ENCODE measurements around the gene BMP7. TPM values are rescaled to one million over a fixed set of nuclear protein-coding genes. Genes with fewer than 3 reads are reported as not detected.

Gene BMP7
- total and polyA plus RNA-seq, 2 donors (not counting 3 experiments of a cell fraction or from before 2014, with no cell fraction given) = not detected

DNA sequence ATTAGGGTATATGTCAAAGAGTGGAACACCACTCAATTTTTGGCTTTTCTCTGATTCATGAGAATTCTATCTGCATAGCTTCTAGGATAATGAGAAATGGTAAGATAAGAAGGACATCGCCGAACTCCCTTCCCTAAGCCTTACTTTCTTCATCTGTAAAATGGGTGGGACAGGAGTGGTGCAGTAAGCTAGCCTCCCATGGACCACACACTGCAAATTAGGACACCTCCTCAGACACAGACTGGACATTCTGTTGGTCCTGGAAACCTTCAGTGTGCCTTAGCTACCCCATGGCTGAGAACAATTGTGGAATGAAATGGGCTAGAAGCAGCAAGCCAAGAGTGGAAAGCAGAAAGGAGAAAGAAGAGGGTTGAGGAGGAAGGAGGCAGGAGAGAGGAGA, 89.6 kb downstream of the BMP7 start:
- FAIRE-seq (no peak), DNase-seq (ENCODE audit: low read depth, low spot score) (no peak)
- no TSS peak for BruUV-seq (replicated peaks)
- no peak overlapping the region for H3K27ac ChIP-seq (ENCODE audit: insufficient read depth, low read depth, low read length)
- dilution Hi-C loops (cut with MboI; ENCODE audit: extremely low pct_ligation_motif_present, low sequenced_read_pairs) (no loop called here), intact Hi-C loops (cut with micrococcal nuclease) (no loop called here)
- no peaks in the 10 kb centered on the region for H3K27me3 ChIP-seq (ENCODE audit: control insufficient read depth in 2 of 2, insufficient read depth in 2 of 2, low read length in 2 of 2)
- no peak for TF ChIP-seq FOS (IDR thresholded peaks at IDR 0.05; ENCODE audit: borderline replicate concordance, insufficient read depth, low read length)
- no peak for TF ChIP-seq EZH2 (IDR thresholded peaks at IDR 0.05; ENCODE audit: borderline replicate concordance, low read depth, low read length, severe bottlenecking)
- TF ChIP-seq POLR2A (IDR thresholded peaks at IDR 0.05; ENCODE audit: low read depth, low read length) = no peak
- no peak for TF ChIP-seq JUN (IDR thresholded peaks at IDR 0.05; ENCODE audit: borderline replicate concordance, insufficient read depth, insufficient read length, low read depth)
- no peak for TF ChIP-seq MYC (IDR thresholded peaks at IDR 0.05; ENCODE audit: low read depth, low read length)
- no peak for TF ChIP-seq CTCF (IDR thresholded peaks at IDR 0.05; ENCODE audit: extremely low read depth in 1 of 2, insufficient read depth in 1 of 2, low read depth in 1 of 2, low read length in 2 of 2)
- no peak for TF ChIP-seq GATA2 (IDR thresholded peaks at IDR 0.05; ENCODE audit: insufficient read depth, insufficient read length, low read depth, low read length)
- TF ChIP-seq, protein P1, sequence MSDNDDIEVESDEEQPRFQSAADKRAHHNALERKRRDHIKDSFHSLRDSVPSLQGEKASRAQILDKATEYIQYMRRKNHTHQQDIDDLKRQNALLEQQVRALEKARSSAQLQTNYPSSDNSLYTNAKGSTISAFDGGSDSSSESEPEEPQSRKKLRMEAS (IDR thresholded peaks at IDR 0.05; ENCODE audit: insufficient read depth, insufficient read length) = no peak
- no peaks in the 10 kb centered on the region for H3K4me1 ChIP-seq (ENCODE audit: control insufficient read depth, extremely low read depth, insufficient read depth, low read length)
- H2AFZ ChIP-seq (ENCODE audit: low read depth, low read length) = no peak overlapping the region
- H3K9me1 ChIP-seq (replicated peaks; ENCODE audit: control insufficient read depth, extremely low read depth, insufficient read depth, low read length) = no peaks in the 10 kb centered on the region
- H3K4me2 ChIP-seq (ENCODE audit: insufficient read depth, low read length) = no peak overlapping the region
- no peak overlapping the region for H3K9ac ChIP-seq (replicated peaks; ENCODE audit: extremely low read depth, insufficient read depth, low read length)
- ChIA-PET POLR2A (no interaction called here), CTCF (no interaction called here)
- H3K79me2 ChIP-seq (ENCODE audit: control insufficient read depth, insufficient read depth, low read length) = no peaks in the 10 kb centered on the region
- H4K20me1 ChIP-seq (replicated peaks; ENCODE audit: control insufficient read depth, extremely low read depth, insufficient read depth, low read length) = no peaks in the 10 kb centered on the region
- no peak overlapping the region for H3K4me3 ChIP-seq (replicated peaks in 1 of 3; ENCODE audit: insufficient read depth in 1 of 3, low read depth in 1 of 3, low read length in 3 of 3)
- peaks cover 2% of the 10 kb centered on the region for H3K9me3 ChIP-seq (replicated peaks; ENCODE audit: control insufficient read depth, insufficient read depth, low read length)
- no peaks in the 10 kb centered on the region for H3K36me3 ChIP-seq (ENCODE audit: control insufficient read depth in 2 of 2, extremely low read depth in 1 of 2, insufficient read depth in 2 of 2, low read length in 2 of 2)

Measured in endothelial cell of umbilical vein (primary cell).